Fibroblast of lung (primary cell): ENCODE results near the gene ODF2. TPM values are rescaled to one million over a fixed set of nuclear protein-coding genes. Genes with fewer than 3 reads are reported as not detected.
"Not testable (repeated sequence)": the region's sequence is repeated elsewhere in the genome, so short reads cannot be mapped to it uniquely, and the experiment has no call there.

Source experiments
- DNase-seq, 2 donors: peaks; one replicate each; pipeline versions ENCODE4 v3.0.0 to v3.0.0-alpha.2; 2010; ENCODE audit warnings: low read depth in 2 of 2
- H2AFZ ChIP-seq: 2 replicates; pipeline ENCODE4 v1.5.1; 2012; ENCODE audit warnings: low read length, control low read depth, inconsistent platforms
- H3K27ac ChIP-seq: 2 replicates; pipeline ENCODE4 v1.5.1; 2011; ENCODE audit warnings: low read length, control low read depth; ENCODE audit not compliant: insufficient read depth
- H3K27me3 ChIP-seq: 2 replicates; pipeline ENCODE4 v1.5.1; 2011; ENCODE audit warnings: mild to moderate bottlenecking, low read length; ENCODE audit not compliant: control insufficient read depth, insufficient read depth
- H3K36me3 ChIP-seq: 2 replicates; pipeline ENCODE4 v1.5.1; 2011; ENCODE audit warnings: low read length; ENCODE audit not compliant: control insufficient read depth, insufficient read depth
- H3K4me1 ChIP-seq: 2 replicates; pipeline ENCODE4 v1.5.1; 2011; ENCODE audit warnings: low read length; ENCODE audit not compliant: control insufficient read depth, insufficient read depth; ENCODE audit errors: extremely low read depth
- H3K4me2 ChIP-seq: 2 replicates; pipeline ENCODE4 v1.5.1; 2011; ENCODE audit warnings: low read length, control low read depth; ENCODE audit not compliant: insufficient read depth; ENCODE audit errors: extremely low read depth
- H3K4me3 ChIP-seq, 4 experiments: fragments of 200-600 bp in 1 of 4; sonication (generic) in 1 of 4; replicated peaks in 1 of 4; 2 replicates each; pipeline ENCODE4 v1.5.1; 2011 to 2016; ENCODE audit warnings: low read length in 4 of 4, low read depth in 3 of 4, mild to moderate bottlenecking in 3 of 4, control low read depth in 2 of 4, inconsistent platforms in 1 of 4, mixed read lengths in 1 of 4; ENCODE audit not compliant: insufficient read depth in 1 of 4; ENCODE audit errors: control extremely low read depth in 1 of 4
- H3K79me2 ChIP-seq: 2 replicates; pipeline ENCODE4 v1.5.1; 2012; ENCODE audit warnings: mild to moderate bottlenecking, low read length, inconsistent platforms; ENCODE audit not compliant: control insufficient read depth, insufficient read depth
- H3K9ac ChIP-seq: 2 replicates; pipeline ENCODE4 v1.5.1; 2011; ENCODE audit warnings: mild to moderate bottlenecking, low read length, control low read depth; ENCODE audit not compliant: insufficient read depth
- H3K9me3 ChIP-seq: 2 replicates; pipeline ENCODE4 v1.5.1; 2012; ENCODE audit warnings: low read depth, low read length; ENCODE audit not compliant: control insufficient read depth, insufficient read depth
- H4K20me1 ChIP-seq: 2 replicates; pipeline ENCODE4 v1.5.1; 2011; ENCODE audit warnings: low read length; ENCODE audit not compliant: control insufficient read depth, insufficient read depth; ENCODE audit errors: extremely low read depth
- EZH2 ChIP-seq: IDR thresholded peaks from 2 replicates; pipeline ENCODE4 v1.5.1; 2012; ENCODE audit warnings: low read length, control low read depth, mild to moderate bottlenecking; ENCODE audit errors: missing control alignments
- polyA plus RNA-seq, 2 donors: library from polyadenylated mRNA; depleted of rRNA in 1 of 2; stranded (reverse) in 1 of 2; unstranded in 1 of 2; fragments of >200 nt; gene quantifications; 2 replicates each; pipeline ENCODE4 v1.2.1, GENCODE V29; 2011 to 2012; ENCODE audit warnings: missing spikeins in 1 of 2
- total RNA-seq: library from RNA; depleted of rRNA; stranded (reverse); fragments of >200 nt; gene quantifications from 2 replicates; pipeline ENCODE4 v1.2.1, GENCODE V29; 2014
- TF ChIP-seq, protein P1 (sequence below), 2 donors: IDR thresholded peaks in 1 of 2; conservative IDR thresholded peaks in 1 of 2; 1 replicate in 1 of 2; 2 replicates in 1 of 2; pipeline ENCODE4 v1.5.1; 2011 to 2012; ENCODE audit warnings: low read length in 2 of 2, control low read depth in 1 of 2, inconsistent platforms in 1 of 2, low read depth in 1 of 2, mild to moderate bottlenecking in 1 of 2

Gene ODF2
- total and polyA plus RNA-seq, 2 donors (not counting 1 experiment from before 2014, with no cell fraction given), result 10.2 to 20.6 TPM

DNA sequence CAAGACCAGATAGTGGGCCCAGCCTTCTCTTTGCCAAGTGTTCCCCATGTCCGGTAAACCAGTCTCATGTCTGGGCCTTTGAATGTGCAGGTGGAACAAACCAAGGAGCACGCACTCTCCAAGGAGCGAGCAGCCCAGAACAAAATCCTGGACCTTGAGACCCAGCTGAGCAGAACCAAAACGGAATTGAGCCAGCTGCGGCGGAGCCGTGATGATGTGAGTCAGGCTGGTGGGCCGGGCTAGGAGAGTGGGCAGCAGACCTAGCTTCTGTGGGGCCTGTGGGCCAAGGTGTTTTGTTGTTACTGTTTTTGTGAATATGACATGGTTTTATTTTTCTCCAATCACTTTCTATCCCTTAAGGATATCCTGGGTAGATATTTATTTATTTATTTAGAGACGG is 43.1 kb downstream of the ODF2 start:
- peaks cover 2% of the 10 kb centered on the region for H3K4me1 ChIP-seq
- no peak overlapping the region for H3K4me3 ChIP-seq
- no peak overlapping the region for H2AFZ ChIP-seq
- DNase-seq, result no peak
- no peak overlapping the region for H3K27ac ChIP-seq
- H3K36me3 ChIP-seq, result peaks cover 13% of the 10 kb centered on the region
- H3K79me2 ChIP-seq, result no peaks in the 10 kb centered on the region
- H3K9me3 ChIP-seq, result no peaks in the 10 kb centered on the region
- TF ChIP-seq, protein P1, sequence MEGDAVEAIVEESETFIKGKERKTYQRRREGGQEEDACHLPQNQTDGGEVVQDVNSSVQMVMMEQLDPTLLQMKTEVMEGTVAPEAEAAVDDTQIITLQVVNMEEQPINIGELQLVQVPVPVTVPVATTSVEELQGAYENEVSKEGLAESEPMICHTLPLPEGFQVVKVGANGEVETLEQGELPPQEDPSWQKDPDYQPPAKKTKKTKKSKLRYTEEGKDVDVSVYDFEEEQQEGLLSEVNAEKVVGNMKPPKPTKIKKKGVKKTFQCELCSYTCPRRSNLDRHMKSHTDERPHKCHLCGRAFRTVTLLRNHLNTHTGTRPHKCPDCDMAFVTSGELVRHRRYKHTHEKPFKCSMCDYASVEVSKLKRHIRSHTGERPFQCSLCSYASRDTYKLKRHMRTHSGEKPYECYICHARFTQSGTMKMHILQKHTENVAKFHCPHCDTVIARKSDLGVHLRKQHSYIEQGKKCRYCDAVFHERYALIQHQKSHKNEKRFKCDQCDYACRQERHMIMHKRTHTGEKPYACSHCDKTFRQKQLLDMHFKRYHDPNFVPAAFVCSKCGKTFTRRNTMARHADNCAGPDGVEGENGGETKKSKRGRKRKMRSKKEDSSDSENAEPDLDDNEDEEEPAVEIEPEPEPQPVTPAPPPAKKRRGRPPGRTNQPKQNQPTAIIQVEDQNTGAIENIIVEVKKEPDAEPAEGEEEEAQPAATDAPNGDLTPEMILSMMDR (conservative IDR thresholded peaks at IDR 0.05 in 1 of 2, IDR thresholded peaks at IDR 0.05 in 1 of 2; ENCODE audit: low read depth in 1 of 2, low read length in 2 of 2), result no peak
- TF ChIP-seq EZH2, result no peak
- no peaks in the 10 kb centered on the region for H4K20me1 ChIP-seq
- no peaks in the 10 kb centered on the region for H3K27me3 ChIP-seq
- H3K9ac ChIP-seq, result no peak overlapping the region
- H3K4me2 ChIP-seq, result no peak overlapping the region

DNA sequence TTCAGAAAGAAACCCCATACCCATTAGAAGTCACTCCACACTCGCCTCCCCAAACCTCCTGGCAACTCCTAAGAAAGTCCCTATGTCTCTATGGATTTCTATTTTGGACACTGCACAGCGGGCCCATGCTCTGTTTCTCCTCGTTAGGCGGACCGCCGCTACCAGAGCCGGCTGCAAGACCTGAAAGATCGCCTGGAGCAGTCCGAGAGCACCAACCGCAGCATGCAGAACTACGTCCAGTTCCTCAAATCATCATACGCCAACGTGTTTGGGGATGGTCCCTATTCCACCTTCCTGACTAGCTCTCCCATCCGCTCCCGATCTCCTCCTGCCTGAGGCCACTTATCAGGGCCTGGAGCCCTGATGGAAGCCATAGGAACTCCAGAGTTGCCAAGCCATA is 44.1 kb downstream of the ODF2 start:
- no peak for DNase-seq
- Histone ChIP-seq H3K36me3 (peaks cover 11% of the 10 kb centered on the region), H2AFZ (no peak overlapping the region), H3K9me3 (no peaks in the 10 kb centered on the region), H3K4me1 (peaks cover 2% of the 10 kb centered on the region), H3K27ac (no peak overlapping the region), H3K4me2 (no peak overlapping the region), H3K4me3 (no peak overlapping the region), H4K20me1 (no peaks in the 10 kb centered on the region), H3K79me2 (peaks cover 3% of the 10 kb centered on the region), H3K27me3 (no peaks in the 10 kb centered on the region), H3K9ac (no peak overlapping the region)
- TF ChIP-seq, protein P1 (conservative IDR thresholded peaks at IDR 0.05 in 1 of 2, IDR thresholded peaks at IDR 0.05 in 1 of 2; ENCODE audit: low read depth in 1 of 2, low read length in 2 of 2), result no peak
- no peak for TF ChIP-seq EZH2

DNA sequence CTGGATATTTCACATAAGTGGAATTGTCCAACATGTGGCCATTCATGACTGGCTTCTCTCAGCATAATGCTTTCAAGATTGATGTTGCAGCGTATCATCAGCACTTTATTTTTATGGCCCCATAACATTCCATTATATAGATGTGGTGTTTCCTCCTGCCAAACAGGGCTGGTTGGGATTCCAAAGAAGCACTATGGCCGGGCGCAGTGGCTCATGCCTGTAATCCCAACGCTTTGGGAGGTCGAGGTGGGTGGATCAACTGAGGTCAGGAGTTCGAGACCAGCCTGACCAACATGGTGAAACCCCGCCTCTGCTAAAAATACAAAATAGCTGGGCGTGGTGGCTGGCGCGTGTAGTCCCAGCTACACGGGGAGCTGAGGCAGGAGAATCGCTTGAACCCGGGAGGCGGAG is 47.6 kb downstream of the ODF2 start:
- not testable (repeated sequence) for H3K4me2 ChIP-seq, H3K36me3 ChIP-seq, H3K4me1 ChIP-seq, H4K20me1 ChIP-seq, H3K79me2 ChIP-seq, H2AFZ ChIP-seq, H3K4me3 ChIP-seq, H3K27ac ChIP-seq, H3K27me3 ChIP-seq, DNase-seq, H3K9ac ChIP-seq, H3K9me3 ChIP-seq
